ENCODE data around the gene WBP1L.
"Not testable (repeated sequence)": the region's sequence is repeated elsewhere in the genome, so short reads cannot be mapped to it uniquely, and the experiment has no call there.

Gene WBP1L

DNA sequence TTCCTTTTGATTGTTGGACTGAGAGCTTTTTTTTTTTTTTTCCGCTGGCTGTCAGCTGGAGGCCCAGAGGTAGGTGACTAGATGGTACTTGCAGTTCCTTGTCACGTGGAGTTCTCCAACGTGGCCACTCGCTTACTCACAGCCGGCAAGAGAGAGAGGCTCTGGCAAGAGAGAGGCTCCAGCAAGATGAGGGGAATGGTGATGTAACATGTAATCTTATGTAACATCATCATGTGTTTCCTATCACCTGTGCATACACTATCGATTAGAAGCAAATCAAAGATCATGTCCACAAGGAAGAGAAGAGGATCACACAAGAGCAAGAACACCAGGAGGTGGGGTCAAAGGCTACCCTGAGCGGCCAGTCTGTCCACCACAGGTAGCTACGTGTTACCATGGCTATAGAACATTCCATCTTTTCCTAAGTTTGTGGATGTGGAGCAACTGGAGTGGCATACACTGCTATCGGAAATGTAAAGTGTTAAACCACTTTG is 106.3 kb downstream of the WBP1L start:
- TF ChIP-seq, protein P1, sequence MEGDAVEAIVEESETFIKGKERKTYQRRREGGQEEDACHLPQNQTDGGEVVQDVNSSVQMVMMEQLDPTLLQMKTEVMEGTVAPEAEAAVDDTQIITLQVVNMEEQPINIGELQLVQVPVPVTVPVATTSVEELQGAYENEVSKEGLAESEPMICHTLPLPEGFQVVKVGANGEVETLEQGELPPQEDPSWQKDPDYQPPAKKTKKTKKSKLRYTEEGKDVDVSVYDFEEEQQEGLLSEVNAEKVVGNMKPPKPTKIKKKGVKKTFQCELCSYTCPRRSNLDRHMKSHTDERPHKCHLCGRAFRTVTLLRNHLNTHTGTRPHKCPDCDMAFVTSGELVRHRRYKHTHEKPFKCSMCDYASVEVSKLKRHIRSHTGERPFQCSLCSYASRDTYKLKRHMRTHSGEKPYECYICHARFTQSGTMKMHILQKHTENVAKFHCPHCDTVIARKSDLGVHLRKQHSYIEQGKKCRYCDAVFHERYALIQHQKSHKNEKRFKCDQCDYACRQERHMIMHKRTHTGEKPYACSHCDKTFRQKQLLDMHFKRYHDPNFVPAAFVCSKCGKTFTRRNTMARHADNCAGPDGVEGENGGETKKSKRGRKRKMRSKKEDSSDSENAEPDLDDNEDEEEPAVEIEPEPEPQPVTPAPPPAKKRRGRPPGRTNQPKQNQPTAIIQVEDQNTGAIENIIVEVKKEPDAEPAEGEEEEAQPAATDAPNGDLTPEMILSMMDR (IDR thresholded peaks at IDR 0.05; ENCODE audit: low read depth, low read length) = no peak
- no peak overlapping the region for H3K4me3 ChIP-seq (ENCODE audit: low read depth, low read length)

DNA sequence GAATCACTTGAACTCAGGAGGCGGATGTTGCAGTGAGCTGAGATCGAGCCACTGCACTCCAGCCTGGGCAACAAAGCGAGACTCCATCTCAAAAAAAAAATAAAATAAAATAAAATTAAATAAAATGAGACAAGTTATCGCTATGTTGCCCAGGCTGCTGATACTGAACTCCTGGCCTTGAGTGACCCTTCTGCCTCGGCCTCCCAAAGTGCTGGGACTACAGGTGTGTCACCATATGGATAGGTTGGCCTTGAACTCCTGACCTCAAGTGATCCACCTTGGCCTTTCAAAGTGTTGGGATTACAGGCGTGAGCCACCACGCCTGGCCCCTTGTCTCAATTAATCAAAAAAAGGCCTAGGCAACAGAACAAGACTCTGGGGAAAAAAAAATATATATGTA is 109.5 kb downstream of the WBP1L start:
- not testable (repeated sequence) for H3K4me3 ChIP-seq (ENCODE audit: low read depth, low read length)

DNA sequence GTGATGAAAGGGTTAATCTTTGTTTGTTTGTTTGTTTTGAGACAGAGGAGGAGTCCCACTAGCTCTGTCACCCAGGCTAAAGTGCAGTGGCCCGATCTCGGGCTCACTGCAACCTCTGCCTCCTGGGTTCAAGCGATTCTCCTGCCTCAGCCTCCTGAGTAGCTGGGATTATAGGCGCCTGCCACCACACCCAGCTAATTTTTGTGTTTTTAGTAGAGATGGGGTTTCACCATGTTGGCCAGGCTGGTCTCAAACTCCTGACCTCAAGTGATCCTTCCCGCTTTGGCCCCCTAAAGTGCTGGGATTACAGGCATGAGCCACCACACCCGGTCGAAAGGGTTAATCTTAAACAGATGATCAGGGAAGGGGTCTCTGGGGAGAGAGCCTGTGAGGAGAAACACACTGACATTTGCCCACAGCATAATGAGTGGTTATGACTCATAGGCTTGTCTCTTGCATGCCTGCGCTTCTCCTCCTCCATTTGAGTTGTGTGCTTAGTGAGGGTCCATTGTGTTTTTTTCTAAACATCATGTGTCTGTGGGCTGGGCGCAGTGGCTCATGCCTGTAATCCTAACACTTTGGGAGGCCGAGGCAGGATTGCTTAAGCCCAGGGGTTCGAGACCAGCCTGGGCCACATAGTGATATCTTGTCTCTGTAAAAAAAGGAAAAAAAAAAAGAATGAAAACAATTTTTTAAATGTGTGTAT is 112.1 kb downstream of the WBP1L start:
- H3K4me3 ChIP-seq (ENCODE audit: low read depth, low read length) = not testable (repeated sequence)

DNA sequence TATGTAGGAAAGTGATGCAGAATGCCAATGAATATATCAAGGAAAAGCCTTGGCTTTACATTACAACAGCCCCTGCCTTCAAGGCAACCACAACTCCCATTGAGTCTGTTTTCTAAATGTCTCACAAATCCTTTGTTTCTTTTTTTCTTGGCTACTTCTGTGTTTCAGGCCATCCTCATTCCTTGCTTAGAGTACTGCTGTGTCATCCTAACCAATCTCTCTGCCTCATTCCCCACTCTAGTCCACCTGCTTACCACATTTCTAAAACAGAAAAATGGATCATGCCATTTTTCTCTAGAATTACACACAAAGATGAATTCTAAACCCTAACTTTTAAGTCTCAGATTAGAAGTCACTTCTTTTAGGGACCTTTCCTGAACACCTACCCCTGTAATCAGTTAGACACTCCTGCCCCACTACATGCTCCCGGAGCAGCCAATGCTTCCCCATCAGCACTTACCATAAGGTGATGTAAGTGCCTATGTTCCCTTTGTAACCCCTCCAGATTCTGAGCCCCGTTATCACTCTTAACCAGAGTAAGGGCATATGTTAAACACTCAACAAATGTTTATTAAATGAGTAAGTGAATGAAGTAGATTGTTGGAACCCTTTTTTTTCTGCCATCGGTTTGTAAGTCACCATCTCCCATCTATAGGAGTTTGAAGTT is 113.1 kb downstream of the WBP1L start:
- TF ChIP-seq, protein P1 (IDR thresholded peaks at IDR 0.05; ENCODE audit: low read depth, low read length) = no peak
- H3K4me3 ChIP-seq (ENCODE audit: low read depth, low read length) = no peak overlapping the region

DNA sequence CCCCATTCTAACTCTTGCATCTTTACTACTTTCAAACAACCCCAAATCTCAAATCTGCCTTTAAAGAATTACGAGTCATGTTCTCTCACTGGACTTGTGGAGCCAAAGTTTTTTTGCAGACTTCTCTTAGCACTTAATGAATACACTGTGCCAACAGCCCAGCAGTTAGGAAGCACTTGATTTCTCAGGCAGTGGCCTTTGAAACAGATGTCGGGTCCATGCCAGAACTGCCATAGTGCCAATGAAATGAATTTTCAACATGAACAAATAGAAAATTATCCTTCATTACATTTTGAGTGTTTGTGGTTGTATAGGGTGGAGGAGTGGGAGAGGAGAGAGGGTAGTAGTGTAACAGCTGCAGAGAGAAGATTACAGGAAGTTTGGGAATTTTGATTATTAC is 116.2 kb downstream of the WBP1L start:
- TF ChIP-seq, protein P1 (IDR thresholded peaks at IDR 0.05; ENCODE audit: low read depth, low read length) = no peak

DNA sequence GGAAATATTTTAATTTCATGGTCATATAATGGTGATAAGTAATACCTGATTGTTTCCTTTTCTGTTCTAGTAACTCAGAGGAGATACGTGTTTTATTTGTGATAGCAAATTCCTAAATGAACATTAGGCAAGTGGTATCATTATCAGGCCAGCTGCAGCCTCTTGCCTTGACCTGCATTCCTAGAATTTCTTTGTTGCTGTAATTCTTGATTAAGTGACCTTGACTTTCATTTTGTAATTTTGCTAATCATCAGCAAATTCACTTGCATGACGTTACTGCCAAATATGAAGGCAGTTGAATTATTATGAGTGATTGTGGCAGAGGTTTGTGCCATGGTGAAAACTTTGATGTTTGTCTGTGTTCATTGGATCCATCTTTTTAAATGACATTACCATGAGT is 119.9 kb downstream of the WBP1L start:
- TF ChIP-seq, protein P1 (IDR thresholded peaks at IDR 0.05; ENCODE audit: low read depth, low read length) = no peak

More for the DNA sequence above, 116.2 kb downstream of the WBP1L start:
- H3K4me3 ChIP-seq (ENCODE audit: low read depth, low read length) = no peak overlapping the region

DNA sequence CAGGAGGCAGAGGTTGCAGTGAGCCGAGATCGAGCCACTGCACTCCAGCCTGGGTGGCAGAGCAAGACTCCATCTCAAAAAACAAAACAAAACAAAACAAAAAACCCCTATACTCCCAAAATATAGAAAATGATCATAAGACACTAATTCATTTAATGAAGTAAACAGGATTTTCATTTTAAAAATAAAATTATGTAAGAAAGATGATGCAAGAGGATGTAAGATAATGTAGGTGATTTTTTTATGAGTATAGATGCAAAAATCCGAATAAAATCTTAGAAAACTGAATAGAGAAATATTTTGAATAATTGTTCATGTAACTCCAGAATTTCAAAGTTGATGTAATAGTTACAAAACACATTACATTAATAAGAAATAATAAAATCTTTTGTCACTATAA is 121.9 kb downstream of the WBP1L start:
- H3K4me3 ChIP-seq (ENCODE audit: low read depth, low read length) = no peak overlapping the region
- TF ChIP-seq, protein P1 (IDR thresholded peaks at IDR 0.05; ENCODE audit: low read depth, low read length) = no peak

More for the DNA sequence above, 119.9 kb downstream of the WBP1L start:
- no peak overlapping the region for H3K4me3 ChIP-seq (ENCODE audit: low read depth, low read length)

Measured in WI38 (cell line).